Germinal center (tissue), 1 donor: ENCODE measurements around the gene RPS6KC1.
"Not testable (repeated sequence)": the region's sequence is repeated elsewhere in the genome, so short reads cannot be mapped to it uniquely, and the experiment has no call there.

Source experiments
- DNase-seq: peaks from one replicate; pipeline ENCODE4 v3.0.0; 2012; ENCODE audit warnings: mixed read lengths, low spot score

The RPS6KC1 gene

GRCh38 chr1:213281640-213282301, 230.7 kb downstream of the RPS6KC1 start:
- DNase-seq: no peak

GRCh38 chr1:213284626-213285025, 233.6 kb downstream of the RPS6KC1 start:
- DNase-seq: no peak

GRCh38 chr1:213286235-213286634, 235.2 kb downstream of the RPS6KC1 start:
- DNase-seq: no peak

GRCh38 chr1:213287987-213288386, 236.9 kb downstream of the RPS6KC1 start:
- no peak for DNase-seq

GRCh38 chr1:213291526-213291925, 240.5 kb downstream of the RPS6KC1 start:
- DNase-seq: no peak

GRCh38 chr1:213292614-213293013, 241.6 kb downstream of the RPS6KC1 start:
- no peak for DNase-seq

- no peak for DNase-seq
Observed at GRCh38 chr1:213295860-213296259, 244.8 kb downstream of the RPS6KC1 start.

GRCh38 chr1:213296558-213296957, 245.5 kb downstream of the RPS6KC1 start:
- DNase-seq: no peak

GRCh38 chr1:213297021-213297420, 246.0 kb downstream of the RPS6KC1 start:
- DNase-seq: no peak

GRCh38 chr1:213300433-213300832, 249.4 kb downstream of the RPS6KC1 start:
- no peak for DNase-seq

GRCh38 chr1:213301524-213301923, 250.5 kb downstream of the RPS6KC1 start:
- DNase-seq: not testable (repeated sequence)

GRCh38 chr1:213303286-213303685, 252.2 kb downstream of the RPS6KC1 start:
- DNase-seq: no peak

GRCh38 chr1:213315571-213315970, 264.5 kb downstream of the RPS6KC1 start:
- DNase-seq: no peak

- not testable (repeated sequence) for DNase-seq
Observed at GRCh38 chr1:213318458-213318857, 267.4 kb downstream of the RPS6KC1 start.

GRCh38 chr1:213320191-213320870, 269.3 kb downstream of the RPS6KC1 start:
- no peak for DNase-seq
